Measurements from ENCODE around the gene ASF1A.

DNA sequence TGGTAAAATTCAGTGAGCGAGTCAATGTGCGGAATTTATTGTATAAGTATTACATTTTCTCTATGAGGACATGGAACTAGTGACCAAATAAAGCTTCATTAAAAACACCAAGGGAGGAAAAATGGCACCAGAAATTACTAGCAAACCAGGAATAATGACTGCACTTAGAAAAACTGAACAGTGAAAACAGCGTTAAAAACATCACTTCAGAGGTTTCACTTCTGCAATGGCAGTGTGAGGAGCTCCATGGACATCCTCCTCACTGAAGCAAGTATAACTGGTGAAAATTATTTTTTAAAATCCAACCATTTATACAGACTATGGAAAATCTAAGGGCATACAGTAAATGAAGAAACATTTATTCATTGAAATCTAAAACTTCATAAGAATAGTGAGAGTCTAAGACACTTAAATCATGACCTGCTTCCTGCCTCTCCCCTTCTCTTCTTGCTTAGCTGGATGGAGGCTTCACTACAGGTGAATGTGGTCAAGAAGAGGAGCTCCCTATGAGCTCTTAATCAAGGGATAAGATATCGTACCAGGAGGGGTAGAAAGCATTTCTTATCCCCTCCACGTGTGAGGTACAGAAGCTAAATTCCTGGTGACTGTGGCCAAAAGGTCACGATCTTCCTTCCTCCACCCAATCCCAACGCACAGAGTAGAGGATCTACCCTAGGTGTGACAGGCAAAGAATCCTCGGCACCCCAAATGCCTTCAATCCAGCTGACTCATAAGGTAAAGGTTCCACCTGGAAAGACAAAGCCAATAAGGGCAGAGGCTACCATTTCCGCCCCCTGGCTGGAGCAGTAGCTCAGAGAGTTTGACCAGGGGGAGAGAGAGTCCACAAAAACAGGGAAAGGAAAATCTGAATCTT is 12.3 kb upstream of the ASF1A start:
- TF ChIP-seq, protein P1, sequence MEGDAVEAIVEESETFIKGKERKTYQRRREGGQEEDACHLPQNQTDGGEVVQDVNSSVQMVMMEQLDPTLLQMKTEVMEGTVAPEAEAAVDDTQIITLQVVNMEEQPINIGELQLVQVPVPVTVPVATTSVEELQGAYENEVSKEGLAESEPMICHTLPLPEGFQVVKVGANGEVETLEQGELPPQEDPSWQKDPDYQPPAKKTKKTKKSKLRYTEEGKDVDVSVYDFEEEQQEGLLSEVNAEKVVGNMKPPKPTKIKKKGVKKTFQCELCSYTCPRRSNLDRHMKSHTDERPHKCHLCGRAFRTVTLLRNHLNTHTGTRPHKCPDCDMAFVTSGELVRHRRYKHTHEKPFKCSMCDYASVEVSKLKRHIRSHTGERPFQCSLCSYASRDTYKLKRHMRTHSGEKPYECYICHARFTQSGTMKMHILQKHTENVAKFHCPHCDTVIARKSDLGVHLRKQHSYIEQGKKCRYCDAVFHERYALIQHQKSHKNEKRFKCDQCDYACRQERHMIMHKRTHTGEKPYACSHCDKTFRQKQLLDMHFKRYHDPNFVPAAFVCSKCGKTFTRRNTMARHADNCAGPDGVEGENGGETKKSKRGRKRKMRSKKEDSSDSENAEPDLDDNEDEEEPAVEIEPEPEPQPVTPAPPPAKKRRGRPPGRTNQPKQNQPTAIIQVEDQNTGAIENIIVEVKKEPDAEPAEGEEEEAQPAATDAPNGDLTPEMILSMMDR (IDR thresholded peaks at IDR 0.05; ENCODE audit: poor library complexity, severe bottlenecking) = no peak
- TF ChIP-seq, protein P2, sequence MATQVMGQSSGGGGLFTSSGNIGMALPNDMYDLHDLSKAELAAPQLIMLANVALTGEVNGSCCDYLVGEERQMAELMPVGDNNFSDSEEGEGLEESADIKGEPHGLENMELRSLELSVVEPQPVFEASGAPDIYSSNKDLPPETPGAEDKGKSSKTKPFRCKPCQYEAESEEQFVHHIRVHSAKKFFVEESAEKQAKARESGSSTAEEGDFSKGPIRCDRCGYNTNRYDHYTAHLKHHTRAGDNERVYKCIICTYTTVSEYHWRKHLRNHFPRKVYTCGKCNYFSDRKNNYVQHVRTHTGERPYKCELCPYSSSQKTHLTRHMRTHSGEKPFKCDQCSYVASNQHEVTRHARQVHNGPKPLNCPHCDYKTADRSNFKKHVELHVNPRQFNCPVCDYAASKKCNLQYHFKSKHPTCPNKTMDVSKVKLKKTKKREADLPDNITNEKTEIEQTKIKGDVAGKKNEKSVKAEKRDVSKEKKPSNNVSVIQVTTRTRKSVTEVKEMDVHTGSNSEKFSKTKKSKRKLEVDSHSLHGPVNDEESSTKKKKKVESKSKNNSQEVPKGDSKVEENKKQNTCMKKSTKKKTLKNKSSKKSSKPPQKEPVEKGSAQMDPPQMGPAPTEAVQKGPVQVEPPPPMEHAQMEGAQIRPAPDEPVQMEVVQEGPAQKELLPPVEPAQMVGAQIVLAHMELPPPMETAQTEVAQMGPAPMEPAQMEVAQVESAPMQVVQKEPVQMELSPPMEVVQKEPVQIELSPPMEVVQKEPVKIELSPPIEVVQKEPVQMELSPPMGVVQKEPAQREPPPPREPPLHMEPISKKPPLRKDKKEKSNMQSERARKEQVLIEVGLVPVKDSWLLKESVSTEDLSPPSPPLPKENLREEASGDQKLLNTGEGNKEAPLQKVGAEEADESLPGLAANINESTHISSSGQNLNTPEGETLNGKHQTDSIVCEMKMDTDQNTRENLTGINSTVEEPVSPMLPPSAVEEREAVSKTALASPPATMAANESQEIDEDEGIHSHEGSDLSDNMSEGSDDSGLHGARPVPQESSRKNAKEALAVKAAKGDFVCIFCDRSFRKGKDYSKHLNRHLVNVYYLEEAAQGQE (IDR thresholded peaks at IDR 0.05; ENCODE audit: borderline replicate concordance) = no peak
- TF ChIP-seq EZH2 (IDR thresholded peaks at IDR 0.05; ENCODE audit: borderline replicate concordance, insufficient read depth, low read length, poor library complexity, severe bottlenecking) = no peak
- no peak for TF ChIP-seq MXI1 (conservative IDR thresholded peaks at IDR 0.05; ENCODE audit: poor library complexity, severe bottlenecking)
